Testis (tissue), 3 donors: Measurements from ENCODE around the gene AGBL1. TPM values are rescaled to one million over a fixed set of nuclear protein-coding genes. Genes with fewer than 3 reads are reported as not detected.

Source experiments
- DNase-seq: peaks from one replicate; pipeline ENCODE4 v3.0.0-alpha.2; 2019
- H3K27ac ChIP-seq, 2 donors: fragments of 200-600 bp; sonication (generic); one replicate each; pipeline ENCODE4 v1.5.1; 2019
- H3K27me3 ChIP-seq: fragments of 200-600 bp; sonication (generic); one replicate; pipeline ENCODE4 v1.5.1; 2019
- H3K36me3 ChIP-seq: fragments of 200-600 bp; sonication (generic); one replicate; pipeline ENCODE4 v1.5.1; 2017; ENCODE audit warnings: low read depth; ENCODE audit errors: missing control alignments
- H3K4me1 ChIP-seq: fragments of 200-600 bp; sonication (generic); one replicate; pipeline ENCODE4 v1.5.1; 2019
- H3K4me3 ChIP-seq, 2 donors: fragments of 200-600 bp; sonication (generic); one replicate each; pipeline ENCODE4 v1.5.1; 2017 to 2019
- H3K9me3 ChIP-seq: fragments of 200-600 bp; sonication (generic); one replicate; pipeline ENCODE4 v1.5.1; 2017
- CTCF ChIP-seq, 3 experiments: fragments of 450-650 bp in 2 of 3; fragments of 200-600 bp in 1 of 3; sonication (generic) in 1 of 3; IDR thresholded peaks; one replicate each; pipeline ENCODE4 v1.5.1; 2016 to 2019; ENCODE audit warnings: antibody characterized with exemption in 3 of 3, mild to moderate bottlenecking in 2 of 3, moderate library complexity in 1 of 3
- POLR2A ChIP-seq: fragments of 450-650 bp; IDR thresholded peaks from one replicate; pipeline ENCODE4 v1.6.1; 2017; ENCODE audit warnings: antibody characterized with exemption, mild to moderate bottlenecking, moderate library complexity
- WGBS, 2 donors: methylation state at CpG; one replicate each; pipeline ENCODE4 v1.1.5; 2018; 5-methylcytosine and 5-hydroxymethylcytosine counted together
- intact Hi-C: fragments of 100-400 bp; cut with DNase I; formaldehyde crosslinking; loops from one replicate; pipeline ENCODE4 v1.15.1; 2023; ENCODE audit warnings: low total_unique reads
- polyA plus RNA-seq: library from polyadenylated mRNA; stranded (reverse); fragments of 350-450 nt; fragmentation: Illumina TruSeq; extraction: RNeasy Lipid Tissue Mini Kit (QIAGEN cat#74804); gene quantifications from one replicate; pipeline ENCODE4 v1.2.3, GENCODE V29; 2014; ENCODE audit warnings: low read depth, low replicate concordance; ENCODE audit not compliant: insufficient read depth
- total RNA-seq, 2 donors: library from RNA; depleted of rRNA; stranded (reverse); fragments of >200 nt; gene quantifications; one replicate each; pipeline ENCODE4 v1.2.3, GENCODE V29; 2016

The AGBL1 gene
- total and polyA plus RNA-seq, 3 donors from 2014 or later, result 0.37 to 0.94 (median 0.70) TPM

DNA sequence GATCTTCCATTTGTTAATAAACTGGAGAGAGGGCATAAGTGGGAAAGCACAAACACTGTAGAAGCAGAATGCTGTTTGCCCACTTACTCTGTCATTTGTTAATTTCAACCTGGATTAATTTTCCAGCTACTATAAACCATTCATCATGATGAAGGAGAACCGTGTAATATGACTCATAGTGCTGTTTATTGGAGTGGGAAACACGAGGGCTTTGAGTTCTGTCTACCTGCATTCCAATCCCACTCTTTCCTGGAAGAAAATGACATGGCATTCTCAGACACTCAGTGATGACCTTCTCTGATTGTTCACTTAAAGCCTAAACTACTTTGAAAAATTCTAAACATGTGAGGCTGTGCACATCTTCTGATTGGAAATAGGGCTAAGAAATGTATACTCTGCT is 826.7 kb downstream of the AGBL1 start:
- intact Hi-C loops, result no loop called here
- Histone ChIP-seq H3K4me1 (no peaks in the 10 kb centered on the region), H3K27ac (no peak overlapping the region), H3K4me3 (no peak overlapping the region), H3K27me3 (no peaks in the 10 kb centered on the region), H3K9me3 (no peaks in the 10 kb centered on the region), H3K36me3 (no peaks in the 10 kb centered on the region)
- no peak for TF ChIP-seq POLR2A
- no peak for TF ChIP-seq CTCF (IDR thresholded peaks at IDR 0.05)
- 39 to 40% methylated on average over 2 of the region's 2 CpGs for WGBS, 2 donors
- DNase-seq, result no peak

DNA sequence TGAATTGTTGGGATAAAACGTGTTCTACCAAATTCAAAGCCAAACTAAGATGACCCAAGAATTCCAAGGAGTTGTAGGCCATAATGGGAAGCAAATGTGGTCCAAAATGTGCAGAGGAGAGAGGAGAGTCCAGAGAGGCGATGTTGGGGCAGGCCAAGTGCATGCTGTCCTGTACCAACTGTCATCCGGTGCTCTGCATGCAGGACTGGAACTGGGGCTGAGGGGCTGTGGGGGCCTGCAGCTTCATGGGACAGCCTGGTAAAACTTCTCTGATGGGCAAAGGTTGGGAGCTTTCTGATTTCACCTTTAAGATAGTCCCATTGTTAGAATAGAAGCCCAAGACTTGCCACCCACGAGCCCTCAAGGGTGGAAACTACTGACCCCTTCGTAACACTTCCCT is 831.4 kb downstream of the AGBL1 start:
- no peak for TF ChIP-seq CTCF (IDR thresholded peaks at IDR 0.05)
- TF ChIP-seq POLR2A, result no peak
- no peak for DNase-seq
- WGBS, 2 donors, result 55 to 90% methylated on average over 5 of the region's 5 CpGs
- Histone ChIP-seq H3K4me3 (no peak overlapping the region), H3K4me1 (no peaks in the 10 kb centered on the region), H3K27ac (no peak overlapping the region), H3K27me3 (no peaks in the 10 kb centered on the region), H3K9me3 (no peaks in the 10 kb centered on the region), H3K36me3 (no peaks in the 10 kb centered on the region)
- intact Hi-C loops, result no loop called here

- WGBS, 2 donors, result 80 to 84% methylated on average over 1 of the region's 1 CpG
- Histone ChIP-seq H3K27me3 (no peaks in the 10 kb centered on the region), H3K4me1 (no peaks in the 10 kb centered on the region), H3K36me3 (no peaks in the 10 kb centered on the region), H3K27ac (no peak overlapping the region), H3K4me3 (no peak overlapping the region), H3K9me3 (no peaks in the 10 kb centered on the region)
- no peak for DNase-seq
- intact Hi-C loops, result no loop called here
- no peak for TF ChIP-seq CTCF (IDR thresholded peaks at IDR 0.05)
- no peak for TF ChIP-seq POLR2A
Observed at GRCh38 chr15:86912661-86913060, 833.0 kb downstream of the AGBL1 start.

DNA sequence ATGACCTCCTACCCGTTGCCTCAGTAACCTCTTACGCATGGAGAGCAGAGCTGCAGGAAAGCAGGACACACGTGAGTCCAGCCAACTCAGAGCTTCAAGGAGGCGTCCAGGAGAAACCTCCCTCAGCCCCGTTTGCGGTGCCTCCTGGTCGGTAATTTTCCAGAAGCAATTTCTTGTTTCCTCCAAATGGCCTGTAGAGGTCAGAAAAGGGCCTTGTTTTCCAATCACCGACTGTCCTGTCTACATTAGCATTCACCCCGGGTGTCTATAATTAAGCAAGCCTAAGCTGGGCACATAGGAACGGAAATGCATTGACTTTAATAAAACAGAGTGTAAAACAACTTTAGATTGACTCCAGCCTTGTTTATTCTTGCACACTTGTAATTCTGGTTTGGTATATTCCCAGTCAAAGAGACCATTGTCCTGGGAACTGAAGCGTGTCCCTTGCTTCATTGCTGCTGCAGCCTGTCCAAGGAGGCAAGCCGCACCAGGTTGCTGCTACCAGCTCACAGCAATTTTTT is 836.2 kb downstream of the AGBL1 start:
- peak; percentile 29 for DNase-seq
- H3K27ac ChIP-seq, result no peak overlapping the region
- intact Hi-C loops, result loop anchor here (5.0 kb wide), 1 partner anchor 1331 kb away; no protein-coding TSS in a partner anchor
- H3K27me3 ChIP-seq, result no peaks in the 10 kb centered on the region
- H3K4me1 ChIP-seq, result no peaks in the 10 kb centered on the region
- no peak overlapping the region for H3K4me3 ChIP-seq
- H3K36me3 ChIP-seq, result no peaks in the 10 kb centered on the region
- WGBS, 2 donors, result 33 to 47% methylated on average over 11 to 12 of the region's 12 CpGs
- TF ChIP-seq CTCF (IDR thresholded peaks at IDR 0.05), result peak; percentile 28 to 49 (median 29)
- no peak for TF ChIP-seq POLR2A
- H3K9me3 ChIP-seq, result no peaks in the 10 kb centered on the region

GRCh38 chr15:86916671-86917360 is 837.1 kb downstream of the AGBL1 start:
- TF ChIP-seq POLR2A (no peak), CTCF (IDR thresholded peaks at IDR 0.05) (no peak)
- no peaks in the 10 kb centered on the region for H3K4me1 ChIP-seq
- H3K27ac ChIP-seq, result no peak overlapping the region
- H3K27me3 ChIP-seq, result no peaks in the 10 kb centered on the region
- H3K36me3 ChIP-seq, result no peaks in the 10 kb centered on the region
- peak; percentile 59 for DNase-seq
- no peak overlapping the region for H3K4me3 ChIP-seq
- intact Hi-C loops, result loop anchor here (5.0 kb wide), 1 partner anchor 1330 kb away; no protein-coding TSS in a partner anchor
- WGBS, 2 donors, result 54 to 65% methylated on average over 12 of the region's 12 CpGs
- no peaks in the 10 kb centered on the region for H3K9me3 ChIP-seq
